HepG2 (cell line): ENCODE results near the gene ANTXR1. TPM values are rescaled to one million over a fixed set of nuclear protein-coding genes. Genes with fewer than 3 reads are reported as not detected.
A peak's percentile ranks its signal among the peaks of the same experiment; 100 is the strongest.

Source experiments
- ATAC-seq: fragments of 200-7000 bp; cut with Tn5 transposase; 3 replicates; pipeline ENCODE4 v1.9.1; 2020; ENCODE audit warnings: mild to moderate bottlenecking, moderate library complexity
- BruUV-seq: library from RNA; stranded (reverse); fragments of 400-500 nt; replicated peaks from 2 replicates; lab custom pipeline; 2021; lab: Mats Ljungman, UMichigan
- CTCF ChIA-PET: fragments of 300-600 bp; formaldehyde crosslinking; extraction: SDS; loops from one replicate; lab custom pipeline; 2021; ENCODE audit warnings: low total read pairs, inconsistent platforms, low intra/inter-chr PET ratio; lab: Yijun Ruan, JAX
- POLR2A ChIA-PET: fragments of 350-600 bp; sonication (Branson Sonifier 250); formaldehyde crosslinking; loops from one replicate; lab custom pipeline; 2020; ENCODE audit warnings: antibody characterized with exemption, inconsistent platforms; lab: Yijun Ruan, JAX
- DNase-seq: peaks from one replicate; pipeline ENCODE4 v3.0.0-alpha.2; 2015; ENCODE audit warnings: low spot score
- FAIRE-seq: peaks from 3 replicates; lab custom pipeline; 2011; peaks lifted over from hg19 to GRCh38; lab: Jason Lieb, UNC
- H2AFZ ChIP-seq: one replicate; pipeline ENCODE4 v1.6.1; 2011; ENCODE audit warnings: low read length, inconsistent platforms
- H3K27ac ChIP-seq: fragments of 300-600 bp; 3 replicates; pipeline ENCODE4 v1.8.0; 2011; ENCODE audit warnings: mixed run types, mild to moderate bottlenecking, mixed read lengths, low read length, inconsistent platforms; ENCODE audit not compliant: insufficient read depth; ENCODE audit errors: extremely low read length
- H3K27me3 ChIP-seq, 2 experiments: fragments of 200-600 bp in 1 of 2; 2 replicates in 1 of 2; 3 replicates in 1 of 2; pipeline versions ENCODE4 v1.6.0 to v1.8.0; 2011; ENCODE audit warnings: low read length in 2 of 2, mild to moderate bottlenecking in 2 of 2, moderate library complexity in 2 of 2, inconsistent platforms in 1 of 2; ENCODE audit not compliant: insufficient read depth in 2 of 2, control insufficient read depth in 1 of 2
- H3K36me3 ChIP-seq, 2 experiments: fragments of 200-600 bp in 1 of 2; replicated peaks in 1 of 2; 2 replicates in 1 of 2; 3 replicates in 1 of 2; pipeline versions ENCODE4 v1.5.1 to v1.8.0; 2011; ENCODE audit warnings: low read length in 2 of 2, inconsistent platforms in 1 of 2; ENCODE audit not compliant: insufficient read depth in 2 of 2, control insufficient read depth in 1 of 2
- H3K4me1 ChIP-seq: 2 replicates; pipeline ENCODE4 v1.5.1; 2012; ENCODE audit warnings: low read length, inconsistent platforms; ENCODE audit not compliant: insufficient read depth
- H3K4me2 ChIP-seq: 2 replicates; pipeline ENCODE4 v1.6.0; 2011; ENCODE audit warnings: low read depth, low read length, inconsistent platforms
- H3K4me3 ChIP-seq, 3 experiments: fragments of 200-600 bp in 1 of 3; sonication (generic), shearing (Covaris generic) in 1 of 3; replicated peaks in 1 of 3; 2 replicates each; pipeline ENCODE4 v1.5.1; 2011 to 2016; ENCODE audit warnings: low read length in 3 of 3, inconsistent platforms in 2 of 3, low read depth in 2 of 3, mild to moderate bottlenecking in 2 of 3, control low read depth in 1 of 3, mixed read lengths in 1 of 3; ENCODE audit not compliant: insufficient read depth in 1 of 3
- H3K79me2 ChIP-seq: one replicate; pipeline ENCODE4 v1.6.1; 2011; ENCODE audit warnings: low read length, inconsistent platforms; ENCODE audit not compliant: insufficient read depth
- H3K9ac ChIP-seq: 2 replicates; pipeline ENCODE4 v1.6.0; 2011; ENCODE audit warnings: mild to moderate bottlenecking, low read depth, low read length, inconsistent platforms; ENCODE audit not compliant: insufficient read depth
- H3K9me3 ChIP-seq: 2 replicates; pipeline ENCODE4 v1.5.1; 2012; ENCODE audit warnings: mild to moderate bottlenecking, low read length
- H4K20me1 ChIP-seq: 2 replicates; pipeline ENCODE4 v1.6.0; 2011; ENCODE audit warnings: inconsistent platforms, mild to moderate bottlenecking, low read length, moderate library complexity; ENCODE audit not compliant: insufficient read depth
- FOSL1 ChIP-seq: sonication (generic); formaldehyde crosslinking; IDR thresholded peaks from 2 replicates; pipeline ENCODE4 v1.9.0; 2021; ENCODE audit warnings: missing genetic modification reagents, borderline replicate concordance
- KAT7 ChIP-seq: IDR thresholded peaks from 2 replicates; pipeline ENCODE4 v1.6.1; 2018; ENCODE audit warnings: borderline replicate concordance, missing compliant biosample characterization
- MAFF ChIP-seq: IDR thresholded peaks from 2 replicates; pipeline ENCODE4 v1.6.1; 2011; ENCODE audit warnings: low read depth, low read length, improper control_type of control experiment
- MAFK ChIP-seq, 2 experiments: IDR thresholded peaks in 1 of 2; conservative IDR thresholded peaks in 1 of 2; 2 replicates each; pipeline ENCODE4 v1.6.1; 2011; ENCODE audit warnings: improper control_type of control experiment in 2 of 2, low read length in 2 of 2
- ZNF441 ChIP-seq: sonication (generic); formaldehyde crosslinking; IDR thresholded peaks from 2 replicates; pipeline ENCODE4 v1.7.0; 2021; ENCODE audit warnings: missing genetic modification reagents, borderline replicate concordance
- WGBS: methylation state at CpG from one replicate; pipeline ENCODE4 v1.1.6; 2017; ENCODE audit warnings: low lambda C conversion rate; 5-methylcytosine and 5-hydroxymethylcytosine counted together
- in situ Hi-C: cut with HindIII; loops from 2 replicates; pipeline ENCODE4 v1.10.0; 2017; ENCODE audit warnings: low pct_unique_long_range_greater_than_20kb; ENCODE audit not compliant: extremely low pct_ligation_motif_present
- intact Hi-C: fragments of 100-400 bp; cut with micrococcal nuclease; formaldehyde crosslinking; loops from one replicate; pipeline ENCODE4 v1.10.0; 2022; ENCODE audit not compliant: unreplicated experiment
- polyA plus RNA-seq, 8 experiments: library from polyadenylated mRNA; depleted of rRNA in 3 of 8; stranded (reverse) in 7 of 8; unstranded in 1 of 8; fragments of >200 nt; fragmentation: Illumina TruSeq in 4 of 8; extraction: Trizol in 4 of 8; gene quantifications; 2 replicates each; pipeline versions ENCODE4 v1.2.1 to v1.2.3, GENCODE V29; 2011 to 2016; ENCODE audit warnings: low read depth in 4 of 8, missing spikeins in 1 of 8, mixed read lengths in 1 of 8; ENCODE audit not compliant: insufficient read depth in 1 of 8
- total RNA-seq, 5 experiments: library from RNA; depleted of rRNA; stranded (reverse); fragments of >200 nt; fragmentation: Illumina TruSeq; extraction: Trizol; gene quantifications; 2 replicates each; pipeline ENCODE4 v1.2.3, GENCODE V29; 2016; ENCODE audit warnings: low read depth in 1 of 5
- TF ChIP-seq, protein P1 (sequence below): sonication (generic); formaldehyde crosslinking; IDR thresholded peaks from 2 replicates; pipeline ENCODE4 v1.4.0; 2020; ENCODE audit warnings: missing genetic modification reagents

ANTXR1 gene
- total and polyA plus RNA-seq, 2 of the 13 experiments (the other 11 are each of a cell fraction or from before 2014, with no cell fraction given): 4.5 to 12.7 TPM

DNA sequence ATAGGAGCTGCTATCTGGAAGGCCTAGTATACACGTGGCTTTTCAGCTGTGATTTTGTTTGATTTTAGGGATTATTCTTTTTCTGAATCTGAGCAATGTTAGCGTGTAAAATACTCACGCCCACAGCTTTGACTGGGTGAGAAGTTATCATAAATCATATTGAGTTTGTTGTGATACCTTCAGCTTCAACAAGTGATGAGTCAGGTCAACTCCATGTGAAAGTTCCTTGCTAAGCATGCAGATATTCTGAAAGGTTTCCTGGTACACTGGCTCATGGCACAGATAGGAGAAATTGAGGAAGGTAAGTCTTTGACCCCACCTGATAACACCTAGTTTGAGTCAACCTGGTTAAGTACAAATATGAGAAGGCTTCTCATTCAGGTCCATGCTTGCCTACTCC, 38.7 kb upstream of the ANTXR1 start, which contains the start of gene GKN1:
TSS of gene GKN1 (plus strand) at position 386 of the 400 bp plus-strand sequence. CDS start 42 bp downstream, outside the sequence.
- Histone ChIP-seq H3K9me3 (no peaks in the 10 kb centered on the region), H3K4me2 (no peak within 1 kb of the TSS)
- in situ Hi-C loops (no loop called here), intact Hi-C loops (no loop called here)
- FAIRE-seq: no peak
- no peak for TF ChIP-seq FOSL1
- TF ChIP-seq MAFF: 0 out of 2 replicates have a peak, but pooled peaks have one; percentile 9
- peak; percentile 10 to 33; a peak in 1 of 4 replicates for TF ChIP-seq MAFK (conservative IDR thresholded peaks at IDR 0.05 in 1 of 2, IDR thresholded peaks at IDR 0.05 in 1 of 2; ENCODE audit: low read length in 2 of 2)
- TF ChIP-seq, all 625 proteins: peak for 2
- no peaks in the 10 kb centered on the region for H4K20me1 ChIP-seq
- peaks cover 0 to 28% of the 10 kb centered on the region in 2 experiments; a peak in 3 of 5 replicates for H3K27me3 ChIP-seq
- CTCF ChIA-PET: no interaction called here
- no peak within 1 kb of the TSS for H3K4me3 ChIP-seq
- no TSS peak for BruUV-seq
- WGBS: 1% methylated on average over 3 of the region's 3 CpGs
- DNase-seq (no peak), ATAC-seq (no peak)
- H3K27ac ChIP-seq: no peak within 1 kb of the TSS
- no peaks in the 10 kb centered on the region for H3K79me2 ChIP-seq
- no peak within 1 kb of the TSS for H3K9ac ChIP-seq
- POLR2A ChIA-PET: no interaction called here
- H3K4me1 ChIP-seq: no peaks in the 10 kb centered on the region
- no peaks in the 10 kb centered on the region for H3K36me3 ChIP-seq
- no peak within 1 kb of the TSS for H2AFZ ChIP-seq

DNA sequence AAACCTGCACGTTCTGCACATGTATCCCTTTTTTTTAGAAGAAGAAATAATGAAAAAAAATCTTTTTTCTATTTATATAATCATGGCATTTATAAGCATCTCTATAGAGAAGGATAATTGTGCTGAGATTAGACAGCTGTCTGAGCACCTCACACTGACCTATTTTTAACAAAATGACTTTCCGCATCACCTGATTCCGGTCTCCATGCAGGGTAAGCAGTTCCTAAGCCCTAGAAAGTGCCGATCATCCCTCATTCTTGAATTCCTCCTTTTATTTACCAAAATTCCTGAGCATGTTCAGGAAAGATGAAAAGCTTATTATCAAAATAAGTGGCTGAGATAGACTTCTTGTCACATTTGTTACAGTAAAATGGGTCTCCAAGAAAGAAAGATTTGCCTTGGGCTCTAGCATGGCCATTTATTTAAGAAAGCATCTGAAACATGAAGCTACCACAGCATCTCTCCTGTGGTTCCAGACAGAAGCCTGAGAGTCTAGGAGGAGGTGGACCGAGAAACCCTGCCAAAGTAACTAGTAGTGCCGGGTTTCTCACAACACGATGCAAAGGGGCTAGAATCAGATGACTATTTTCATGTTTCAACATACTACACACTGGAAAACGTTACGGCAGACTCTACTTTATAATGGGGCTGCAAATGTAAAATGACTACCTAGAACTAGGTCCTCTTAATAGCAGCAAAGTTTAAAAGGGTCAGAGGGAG, 37.9 kb upstream of the ANTXR1 start:
- DNase-seq (no peak), ATAC-seq (no peak), FAIRE-seq (no peak)
- Histone ChIP-seq H3K9me3 (no peaks in the 10 kb centered on the region), H3K4me3 (no peak overlapping the region), H3K9ac (no peak overlapping the region), H3K4me1 (no peaks in the 10 kb centered on the region), H3K27me3 (peaks cover 0 to 31% of the 10 kb centered on the region in 2 experiments; a peak in 3 of 5 replicates), H4K20me1 (no peaks in the 10 kb centered on the region), H3K4me2 (no peak overlapping the region), H3K79me2 (no peaks in the 10 kb centered on the region), H3K27ac (no peak overlapping the region), H3K36me3 (no peaks in the 10 kb centered on the region), H2AFZ (no peak overlapping the region)
- CTCF ChIA-PET: no interaction called here
- POLR2A ChIA-PET: no interaction called here
- TF ChIP-seq ZNF441 (CRISPR knock-in tag): no peak
- no peak for TF ChIP-seq KAT7 (CRISPR knock-in tag)
- TF ChIP-seq, protein P1, sequence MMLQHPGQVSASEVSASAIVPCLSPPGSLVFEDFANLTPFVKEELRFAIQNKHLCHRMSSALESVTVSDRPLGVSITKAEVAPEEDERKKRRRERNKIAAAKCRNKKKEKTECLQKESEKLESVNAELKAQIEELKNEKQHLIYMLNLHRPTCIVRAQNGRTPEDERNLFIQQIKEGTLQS (CRISPR knock-in tag): no peak
- 9% methylated on average over 9 of the region's 9 CpGs for WGBS
- in situ Hi-C loops (no loop called here), intact Hi-C loops (no loop called here)
- BruUV-seq: no TSS peak
